DMS114 treated with DMSO at 0.1 percent for 48 hours (cell line): Measurements from ENCODE around the gene NES.
A peak's percentile ranks its signal among the peaks of the same experiment; 100 is the strongest.
"Not testable (repeated sequence)": the region's sequence is repeated elsewhere in the genome, so short reads cannot be mapped to it uniquely, and the experiment has no call there.

Experiments used
- DNase-seq: peaks from one replicate; lab custom pipeline; 2025; ENCODE audit not compliant: unreplicated experiment; lab: John Stamatoyannopoulos, UW

Gene NES

DNA sequence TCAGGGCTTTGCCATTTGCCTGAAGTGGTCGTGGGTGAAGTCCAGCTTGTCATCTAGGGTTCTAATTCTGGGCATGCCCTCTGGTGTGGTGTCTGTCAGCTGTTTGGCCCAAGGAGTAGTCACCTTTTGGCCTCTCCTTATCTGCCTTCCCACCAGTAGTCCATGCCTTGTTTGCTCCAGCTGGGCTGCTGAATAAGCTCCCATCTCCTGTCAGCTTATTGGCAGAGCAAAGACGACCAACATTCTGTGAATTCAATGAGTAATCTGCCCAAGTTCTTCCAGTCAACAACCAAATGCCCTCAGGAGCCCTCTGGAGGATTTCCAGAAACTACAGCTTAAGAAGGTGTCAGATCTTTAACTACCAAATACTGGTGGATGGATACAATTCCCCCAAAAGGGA lies 28.3 kb downstream of the NES start:
- DNase-seq: no peak

- no peak for DNase-seq
Observed at GRCh38 chr1:156648496-156648895, 28.7 kb downstream of the NES start.

GRCh38 chr1:156647351-156647750 lies 29.9 kb downstream of the NES start:
- no peak for DNase-seq

DNA sequence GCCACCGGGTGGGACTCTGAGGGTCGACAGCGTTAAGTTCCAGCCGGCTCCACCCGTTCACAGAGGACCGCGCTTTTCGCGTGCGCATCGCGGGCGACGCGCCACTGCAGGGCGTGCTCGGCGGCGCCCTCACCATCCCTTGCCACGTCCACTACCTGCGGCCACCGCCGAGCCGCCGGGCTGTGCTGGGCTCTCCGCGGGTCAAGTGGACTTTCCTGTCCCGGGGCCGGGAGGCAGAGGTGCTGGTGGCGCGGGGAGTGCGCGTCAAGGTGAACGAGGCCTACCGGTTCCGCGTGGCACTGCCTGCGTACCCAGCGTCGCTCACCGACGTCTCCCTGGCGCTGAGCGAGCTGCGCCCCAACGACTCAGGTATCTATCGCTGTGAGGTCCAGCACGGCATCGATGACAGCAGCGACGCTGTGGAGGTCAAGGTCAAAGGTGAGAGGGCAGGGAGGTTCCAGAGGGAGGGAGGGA lies 30.4 kb downstream of the NES start:
- DNase-seq: no peak

DNA sequence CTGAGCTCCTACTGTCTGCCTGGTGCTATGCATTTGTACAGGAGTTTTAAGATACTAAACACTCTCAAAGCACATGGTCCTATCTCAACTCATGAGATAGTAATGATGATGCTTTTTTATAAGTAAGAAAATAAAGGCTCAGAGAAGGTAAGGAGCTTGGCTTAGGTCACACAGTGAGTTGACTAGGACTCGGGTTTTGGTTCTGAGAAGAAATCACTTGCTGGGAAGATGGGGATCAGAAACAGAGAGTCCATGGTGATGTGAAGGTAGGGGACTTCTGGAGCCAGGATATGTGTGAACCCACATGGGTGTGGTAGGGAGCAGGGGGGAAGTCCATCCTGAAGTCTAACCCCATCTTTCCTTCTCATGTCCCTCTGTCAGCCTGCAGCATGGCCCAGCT lies 31.5 kb downstream of the NES start:
- DNase-seq: no peak

GRCh38 chr1:156645056-156645455 lies 32.2 kb downstream of the NES start:
- DNase-seq: no peak

- no peak for DNase-seq
Observed at GRCh38 chr1:156644640-156645039, 32.6 kb downstream of the NES start.

GRCh38 chr1:156644146-156644545 lies 33.1 kb downstream of the NES start:
- no peak for DNase-seq

GRCh38 chr1:156643778-156644092 lies 33.5 kb downstream of the NES start:
- no peak for DNase-seq

GRCh38 chr1:156643049-156643777 lies 34.0 kb downstream of the NES start:
- DNase-seq: no peak

DNA sequence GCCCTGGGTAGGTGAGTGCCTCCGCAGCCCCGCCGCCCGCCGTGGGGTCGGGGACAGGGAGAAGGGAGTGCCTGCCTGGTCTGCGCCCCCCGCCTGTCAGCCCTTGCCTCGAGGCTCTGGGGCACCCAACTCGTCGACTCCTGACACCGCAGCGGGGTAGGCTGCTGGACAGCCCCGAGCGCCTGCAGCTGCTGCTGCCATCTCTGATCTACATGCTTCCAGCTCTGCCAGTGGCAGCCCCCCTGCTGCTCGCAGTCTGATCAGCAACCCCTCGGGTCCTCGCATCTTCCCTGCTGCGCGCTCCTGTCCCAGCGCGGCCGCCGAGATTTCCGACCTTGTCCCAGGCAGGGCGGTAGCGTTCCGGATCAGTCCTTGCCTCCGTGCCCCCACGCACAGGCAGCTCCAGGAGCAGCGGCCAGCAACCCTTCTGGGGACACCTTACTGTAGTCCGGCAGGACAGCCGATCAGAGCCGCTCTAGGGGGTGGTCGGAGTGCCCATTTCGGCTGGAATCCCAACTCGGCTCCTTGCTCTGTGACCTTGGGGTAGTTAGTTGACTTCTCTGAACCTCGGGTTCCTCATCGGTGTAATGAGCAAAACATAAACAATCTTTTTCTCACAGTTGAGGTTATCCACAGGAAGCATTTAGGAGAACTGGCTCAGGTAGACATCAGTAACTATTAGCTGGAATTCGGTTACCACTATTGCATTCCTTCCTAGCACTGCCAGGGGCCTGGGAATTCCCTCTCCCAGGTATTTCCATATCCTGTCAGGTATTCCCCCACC lies 34.8 kb downstream of the NES start:
- no peak for DNase-seq

DNA sequence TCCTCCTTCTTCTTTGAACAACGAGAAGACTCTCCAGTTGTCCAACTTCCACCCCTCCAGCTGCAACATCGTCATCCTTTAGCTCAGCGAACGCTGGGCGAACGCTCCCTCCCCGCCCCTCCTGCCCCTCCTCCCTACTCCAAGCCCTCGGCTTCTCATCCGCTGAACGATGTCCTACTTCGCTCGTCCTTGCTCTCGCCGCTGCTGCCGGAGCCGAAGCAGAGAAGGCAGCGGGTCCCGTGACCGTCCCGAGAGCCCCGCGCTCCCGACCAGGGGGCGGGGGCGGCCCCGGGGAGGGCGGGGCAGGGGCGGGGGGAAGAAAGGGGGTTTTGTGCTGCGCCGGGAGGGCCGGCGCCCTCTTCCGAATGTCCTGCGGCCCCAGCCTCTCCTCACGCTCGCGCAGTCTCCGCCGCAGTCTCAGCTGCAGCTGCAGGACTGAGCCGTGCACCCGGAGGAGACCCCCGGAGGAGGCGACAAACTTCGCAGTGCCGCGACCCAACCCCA lies 35.4 kb downstream of the NES start, which contains the start of gene BCAN:
Gene BCAN (plus strand): TSS at position 357 of the 504 bp plus-strand sequence. CDS start 3,938 bp downstream, outside the sequence.
- peak; percentile 57 for DNase-seq

DNA sequence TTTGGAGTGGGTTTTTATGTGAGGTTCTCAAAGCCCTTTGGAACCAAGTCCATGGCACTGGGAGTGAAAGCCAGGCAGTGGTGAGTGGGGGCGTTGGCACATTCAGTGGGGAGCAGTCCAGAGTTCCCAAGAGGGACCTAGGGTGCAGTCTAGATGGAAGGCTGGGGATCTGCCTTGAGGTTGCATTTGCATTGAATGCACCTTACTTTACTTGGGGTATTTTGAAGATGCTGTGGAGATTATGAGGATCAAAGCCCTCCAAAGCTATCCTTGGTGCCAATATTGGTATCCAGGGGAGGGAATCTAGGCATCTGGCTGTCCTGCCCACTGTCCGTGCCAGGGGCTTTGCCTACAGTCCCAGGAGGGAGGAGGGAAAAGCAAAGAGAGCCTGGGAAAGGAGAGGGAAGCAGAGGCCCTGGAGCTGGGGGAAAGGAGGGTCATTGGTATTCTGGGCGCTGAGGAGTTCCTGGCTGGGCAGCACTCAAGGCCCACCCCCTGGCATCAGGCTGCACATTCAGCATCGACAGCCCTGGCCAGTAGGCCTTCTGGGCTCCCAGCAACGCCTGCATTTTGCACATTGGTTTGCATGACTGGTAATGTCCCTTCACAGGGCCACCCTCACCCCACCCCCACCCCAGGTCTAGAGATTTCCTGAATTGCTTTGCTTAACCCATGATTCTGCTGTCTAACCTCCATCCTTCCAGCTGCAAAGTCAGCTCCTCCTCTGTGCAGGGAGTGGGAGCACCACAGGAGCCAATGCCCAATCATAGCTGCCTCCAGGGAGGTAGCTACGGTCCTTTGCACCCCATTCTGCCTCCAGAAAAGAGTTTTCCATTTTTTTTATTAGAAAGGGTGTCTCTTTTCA lies 36.1 kb downstream of the NES start:
- DNase-seq: no peak

DNA sequence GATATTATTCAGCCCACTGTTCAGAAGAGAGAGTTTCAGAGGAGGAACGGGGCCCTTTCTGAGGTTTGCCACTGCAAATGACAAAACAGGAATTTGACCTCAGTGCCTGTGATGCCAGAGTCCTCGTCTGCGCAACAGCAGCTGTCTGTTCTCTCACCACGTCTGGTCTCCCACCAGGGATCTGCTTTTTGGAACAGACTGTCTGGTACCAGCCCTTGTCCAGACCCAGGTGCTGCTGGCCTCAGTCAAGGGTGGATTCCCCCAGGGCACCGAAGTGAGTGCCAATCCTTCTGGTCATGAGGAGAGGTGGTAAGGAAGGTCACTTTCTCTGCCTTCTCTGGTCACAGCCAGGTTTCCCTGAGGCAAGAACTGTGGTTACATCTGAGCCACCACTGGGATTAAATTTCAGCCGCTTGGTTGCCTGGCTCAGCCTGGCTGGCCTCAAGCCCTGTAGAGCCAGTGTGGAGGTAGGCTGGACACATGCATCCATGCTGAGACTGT lies 37.6 kb downstream of the NES start:
- no peak for DNase-seq

DNA sequence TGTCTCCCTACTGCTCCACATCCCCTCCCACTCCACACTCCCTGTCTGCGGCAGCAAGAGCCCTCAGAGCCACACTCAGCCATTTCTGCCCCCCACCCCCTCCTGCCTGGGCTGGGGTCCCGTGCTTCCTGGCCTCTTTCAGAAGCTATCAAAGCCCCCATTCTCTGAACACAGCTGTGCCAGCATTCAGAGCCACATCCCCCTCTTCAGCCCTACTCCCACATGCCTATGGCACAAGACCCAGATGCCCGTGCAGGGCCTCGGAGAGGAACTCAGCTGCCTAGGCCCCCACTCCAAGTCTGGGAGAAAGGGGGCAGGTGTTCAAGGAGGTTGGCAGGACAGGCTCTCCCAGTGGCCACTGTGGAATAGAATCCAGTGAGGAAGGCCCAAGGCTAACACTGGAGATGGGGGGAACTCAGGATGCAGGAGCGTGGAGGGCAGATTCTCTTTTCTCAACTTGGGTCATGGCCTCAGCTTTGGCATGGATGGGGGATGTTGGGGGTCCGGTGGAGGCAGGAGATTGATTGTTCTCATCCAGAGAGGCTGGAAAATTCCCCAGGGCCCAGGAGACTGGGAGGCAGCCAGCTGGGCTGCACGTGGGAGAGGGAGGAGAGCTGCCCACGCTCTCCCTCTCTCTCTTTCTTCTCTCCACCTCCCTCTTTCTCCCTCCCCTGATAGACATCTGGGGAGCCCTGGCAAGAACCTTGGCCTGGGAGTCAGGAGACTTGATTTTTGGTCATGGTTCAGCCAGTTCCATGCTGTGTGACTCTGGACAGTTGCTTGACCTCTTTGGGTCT lies 38.8 kb downstream of the NES start:
- DNase-seq: no peak

DNA sequence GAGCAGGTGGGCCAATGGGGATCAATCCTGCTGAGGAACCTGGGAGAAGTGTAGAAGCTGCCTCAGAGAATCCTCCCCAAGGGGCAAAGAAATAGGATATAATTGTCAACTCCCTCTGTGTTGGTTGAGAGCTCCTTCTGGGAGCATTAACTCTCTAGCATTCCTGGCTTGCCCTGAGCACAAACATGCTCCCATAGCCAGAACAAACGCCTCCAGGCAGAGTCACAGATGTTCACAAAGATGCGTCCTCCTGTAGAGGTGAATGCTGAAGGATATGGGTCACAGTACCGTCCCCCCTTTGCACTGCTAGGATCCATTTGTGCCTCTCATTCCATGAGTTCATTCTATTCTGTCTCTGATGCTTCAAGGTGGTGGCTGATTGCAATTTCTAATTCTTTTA lies 44.9 kb downstream of the NES start:
- no peak for DNase-seq

GRCh38 chr1:156631152-156631551 lies 46.1 kb downstream of the NES start:
- DNase-seq: not testable (repeated sequence)

- no peak for DNase-seq
Observed at GRCh38 chr1:156629823-156630449, 47.3 kb downstream of the NES start.

DNA sequence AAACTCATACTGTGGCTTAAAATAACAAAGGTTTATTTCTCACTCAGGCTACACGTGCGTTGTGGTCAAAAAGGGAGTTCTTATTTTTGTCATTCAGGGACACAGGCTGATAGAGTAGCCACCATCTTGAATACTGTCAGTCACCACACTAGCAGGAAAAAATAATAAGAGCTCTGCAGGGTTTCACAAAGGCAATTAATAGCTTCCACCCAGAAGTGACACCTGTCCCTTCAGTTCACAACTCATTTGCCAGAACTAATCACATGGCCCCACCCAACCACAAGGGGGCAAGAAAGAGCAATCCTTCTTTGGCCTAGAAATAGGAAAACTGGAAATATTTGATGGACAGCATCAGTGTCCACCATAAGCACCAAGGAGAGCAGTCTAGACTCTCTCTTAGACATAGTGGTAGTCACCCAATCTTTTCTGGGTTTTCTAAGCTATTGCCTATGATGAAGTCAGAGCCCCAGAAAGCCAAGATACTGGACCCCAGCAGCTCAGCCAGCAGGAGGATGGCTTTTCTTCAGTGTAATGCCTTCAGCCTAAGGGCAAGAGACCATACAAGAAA lies 49.8 kb downstream of the NES start:
- DNase-seq: no peak

DNA sequence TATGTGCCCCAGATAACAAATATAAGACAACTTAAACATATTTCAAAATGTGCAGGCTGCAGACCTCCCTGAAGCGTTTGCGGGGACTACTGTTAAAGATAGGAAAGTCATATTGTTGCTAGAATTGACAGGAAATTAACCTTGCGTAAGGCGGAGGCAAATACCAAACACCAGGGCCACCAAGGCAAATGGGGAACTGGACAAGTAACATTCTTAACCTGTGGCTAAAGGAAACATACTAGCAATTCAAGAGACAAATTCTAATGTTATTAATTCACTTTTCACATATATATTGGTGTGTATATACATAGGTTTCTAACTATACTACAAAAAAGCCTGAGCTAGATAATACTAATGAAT lies 51.1 kb downstream of the NES start:
- no peak for DNase-seq
